Spleen (tissue), 11 donors: ENCODE results near the gene TSPYL6. TPM values are rescaled to one million over a fixed set of nuclear protein-coding genes. Genes with fewer than 3 reads are reported as not detected.
"Not testable (repeated sequence)": the region's sequence is repeated elsewhere in the genome, so short reads cannot be mapped to it uniquely, and the experiment has no call there.

Experiments used
- DNase-seq: peaks from one replicate; pipeline ENCODE4 v3.0.0-alpha.2; 2020
- H3K27ac ChIP-seq, 8 donors: fragments of 200-600 bp; sonication (generic) in 7 of 8; 1 replicate in 4 of 8; 2 replicates in 4 of 8; pipeline versions ENCODE4 v1.5.0 to v1.8.0; 2016 to 2021; ENCODE audit warnings: inconsistent platforms in 4 of 8, mild to moderate bottlenecking in 4 of 8, moderate library complexity in 1 of 8
- H3K27me3 ChIP-seq, 7 donors: fragments of 200-600 bp; sonication (generic) in 6 of 7; replicated peaks in 1 of 7; 1 replicate in 4 of 7; 2 replicates in 3 of 7; pipeline versions ENCODE4 v1.5.0 to v1.8.0; 2016 to 2021; ENCODE audit warnings: inconsistent platforms in 3 of 7, mild to moderate bottlenecking in 1 of 7
- H3K36me3 ChIP-seq, 6 donors: fragments of 200-600 bp; sonication (generic) in 5 of 6; 1 replicate in 4 of 6; 2 replicates in 2 of 6; pipeline versions ENCODE4 v1.5.0 to v1.8.0; 2016 to 2021; ENCODE audit warnings: inconsistent platforms in 2 of 6
- H3K4me1 ChIP-seq, 6 donors: fragments of 200-600 bp; sonication (generic) in 5 of 6; 1 replicate in 3 of 6; 2 replicates in 3 of 6; pipeline versions ENCODE4 v1.5.0 to v1.8.0; 2016 to 2021; ENCODE audit warnings: inconsistent platforms in 3 of 6
- H3K4me3 ChIP-seq, 8 donors: fragments of 200-600 bp; sonication (generic) in 7 of 8; 1 replicate in 4 of 8; 2 replicates in 4 of 8; pipeline versions ENCODE4 v1.5.0 to v1.8.0; 2016 to 2021; ENCODE audit warnings: inconsistent platforms in 4 of 8, mild to moderate bottlenecking in 4 of 8, moderate library complexity in 2 of 8
- H3K9me3 ChIP-seq, 8 donors: fragments of 200-600 bp; sonication (generic) in 7 of 8; 1 replicate in 4 of 8; 2 replicates in 4 of 8; pipeline versions ENCODE4 v1.5.0 to v1.8.0; 2016 to 2021; ENCODE audit warnings: inconsistent platforms in 4 of 8
- CTCF ChIP-seq, 11 experiments: fragments of 200-600 bp in 7 of 11; fragments of 450-650 bp in 4 of 11; sonication (generic) in 4 of 11; IDR thresholded peaks in 8 of 11; conservative IDR thresholded peaks in 3 of 11; 1 replicate in 7 of 11; 2 replicates in 4 of 11; pipeline versions ENCODE4 v1.4.0 to v1.8.0; 2016 to 2021; ENCODE audit warnings: antibody characterized with exemption in 11 of 11, inconsistent platforms in 4 of 11, mild to moderate bottlenecking in 1 of 11
- POLR2A ChIP-seq, 3 donors: fragments of 450-650 bp; IDR thresholded peaks; one replicate each; pipeline ENCODE4 v1.5.1; 2017; ENCODE audit warnings: antibody characterized with exemption in 3 of 3, mild to moderate bottlenecking in 1 of 3
- POLR2AphosphoS5 ChIP-seq, 3 donors: sonication (generic); formaldehyde crosslinking; IDR thresholded peaks; one replicate each; pipeline ENCODE4 v1.5.1; 2017; ENCODE audit warnings: antibody characterized with exemption in 3 of 3
- WGBS, 5 donors: extraction: QIAGEN DNeasy Blood & Tissue Kit in 3 of 5; methylation state at CpG; one replicate each; pipeline versions ENCODE4 v1.1.5 to v1.1.7; 2013 to 2018; 5-methylcytosine and 5-hydroxymethylcytosine counted together
- intact Hi-C: fragments of 100-400 bp; cut with DNase I; formaldehyde crosslinking; loops from one replicate; pipeline ENCODE4 v1.15.0; 2023; ENCODE audit warnings: low total_unique reads
- polyA plus RNA-seq, 3 donors: library from polyadenylated mRNA; stranded (reverse); fragments of 200-250 nt; gene quantifications; one replicate each; pipeline ENCODE4 v1.2.1, GENCODE V29; 2013
- total RNA-seq, 7 donors: library from RNA; depleted of rRNA in 3 of 7; stranded (reverse); fragments of >200 nt in 3 of 7; fragmentation: NEBNext Ultra II Directional in 4 of 7; extraction: Animal tissue kit (Norgen Biotek cat#: 25700) in 4 of 7; gene quantifications; one replicate each; pipeline versions ENCODE4 v1.1.0 to v1.2.1, GENCODE V29; 2016 to 2021
- donor health status: healthy with polysubstance abuse.
- donor health status: DM: no; HTN: no; CAD: no; lungs with moderate emphysema.
- donor health status: DM: no; HTN: no; CAD: no.
- donor health status: Bipolar disorder and iron deficiency.
- donor health status: healthy.
- donor health status: DM: no; HTN: no; CAD: no.
- donor health status: DM: yes; HTN: yes; CAD: no.

The TSPYL6 gene
- total and polyA plus RNA-seq, 10 donors, result 0.14 to 0.33 TPM; not detected in 8

GRCh38 chr2:54271189-54271588 lies 15.2 kb upstream of the TSPYL6 start:
- Histone ChIP-seq H3K4me1 (peaks cover 0 to 13% (median 1%) of the 10 kb centered on the region in 6 donors), H3K27ac (no peak overlapping the region), H3K36me3 (peaks cover 0 to 9% (median 0%) of the 10 kb centered on the region in 6 donors), H3K9me3 (no peaks in the 10 kb centered on the region), H3K27me3 (no peaks in the 10 kb centered on the region), H3K4me3 (no peak overlapping the region)
- intact Hi-C loops, result no loop called here
- DNase-seq, result no peak
- 88 to 93% (median 90%) methylated on average over 4 of the region's 4 CpGs for WGBS, 5 donors
- TF ChIP-seq POLR2AphosphoS5 (IDR thresholded peaks at IDR 0.05), result no peak
- no peak for TF ChIP-seq CTCF (IDR thresholded peaks at IDR 0.05 in 8 of 11, conservative IDR thresholded peaks at IDR 0.05 in 3 of 11)
- no peak for TF ChIP-seq POLR2A (IDR thresholded peaks at IDR 0.05)

- no peak for DNase-seq
- intact Hi-C loops, result no loop called here
- 84 to 93% (median 88%) methylated on average over 1 of the region's 1 CpG for WGBS, 5 donors
- no peak for TF ChIP-seq CTCF (IDR thresholded peaks at IDR 0.05 in 8 of 11, conservative IDR thresholded peaks at IDR 0.05 in 3 of 11)
- no peak for TF ChIP-seq POLR2A (IDR thresholded peaks at IDR 0.05)
- TF ChIP-seq POLR2AphosphoS5 (IDR thresholded peaks at IDR 0.05), result no peak
- H3K9me3 ChIP-seq, result peaks cover 0 to 15% (median 0%) of the 10 kb centered on the region in 8 donors
- no peaks in the 10 kb centered on the region for H3K27me3 ChIP-seq
- no peaks in the 10 kb centered on the region for H3K36me3 ChIP-seq
- peaks cover 0 to 13% (median 1%) of the 10 kb centered on the region in 6 donors for H3K4me1 ChIP-seq
- no peak overlapping the region for H3K27ac ChIP-seq
- no peak overlapping the region for H3K4me3 ChIP-seq
Measured at GRCh38 chr2:54267577-54267976, 11.5 kb upstream of the TSPYL6 start.

- intact Hi-C loops, DNase-seq, H3K4me1 ChIP-seq, H3K27me3 ChIP-seq, H3K27ac ChIP-seq, H3K4me3 ChIP-seq, H3K36me3 ChIP-seq: not testable (repeated sequence)
- H3K9me3 ChIP-seq, result peaks cover 0 to 15% (median 0%) of the 10 kb centered on the region in 8 donors
- 82 to 93% (median 87%) methylated on average over 1 of the region's 1 CpG for WGBS, 5 donors
Measured at GRCh38 chr2:54265081-54265480, 9.1 kb upstream of the TSPYL6 start.

GRCh38 chr2:54262015-54262765 lies 6.2 kb upstream of the TSPYL6 start:
- TF ChIP-seq POLR2A (IDR thresholded peaks at IDR 0.05), result no peak
- TF ChIP-seq POLR2AphosphoS5 (IDR thresholded peaks at IDR 0.05), result no peak
- no peak for TF ChIP-seq CTCF (IDR thresholded peaks at IDR 0.05 in 8 of 11, conservative IDR thresholded peaks at IDR 0.05 in 3 of 11)
- no peaks in the 10 kb centered on the region for H3K36me3 ChIP-seq
- no peaks in the 10 kb centered on the region for H3K27me3 ChIP-seq
- intact Hi-C loops, result no loop called here
- no peak for DNase-seq
- peaks cover 0 to 15% (median 0%) of the 10 kb centered on the region in 8 donors for H3K9me3 ChIP-seq
- no peaks in the 10 kb centered on the region for H3K4me1 ChIP-seq
- WGBS, 5 donors, result 83 to 95% (median 85%) methylated on average over 2 of the region's 2 CpGs
- H3K4me3 ChIP-seq, result no peak overlapping the region
- H3K27ac ChIP-seq, result no peak overlapping the region
